T-helper 9 cell (primary cell): ENCODE results near the gene WWOX.
"Not testable (repeated sequence)": the region's sequence is repeated elsewhere in the genome, so short reads cannot be mapped to it uniquely, and the experiment has no call there.

ENCODE experiments used
- DNase-seq: peaks from one replicate; pipeline ENCODE4 v3.0.0-alpha.2; 2020

The WWOX gene

DNA sequence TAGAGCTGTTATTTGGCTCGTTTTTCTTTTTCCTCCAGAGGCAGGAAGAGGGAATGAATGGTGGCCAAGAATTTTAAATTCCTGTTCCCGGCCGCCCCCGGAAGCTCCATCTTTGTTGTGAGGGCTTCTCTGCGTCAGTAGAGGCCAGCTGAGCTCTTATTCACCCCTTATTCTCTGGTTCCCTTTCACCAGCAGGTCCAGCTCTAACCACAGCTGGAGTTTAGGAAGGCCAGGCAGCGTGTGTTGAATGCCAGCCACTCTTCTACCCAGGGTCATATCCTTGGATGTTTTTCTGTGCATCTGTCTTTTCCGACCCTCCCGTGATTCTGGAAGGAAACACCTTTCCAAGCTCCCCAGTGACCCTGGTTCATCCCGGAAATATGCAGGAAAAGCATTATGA is 570.5 kb downstream of the WWOX start:
- no peak for DNase-seq

DNA sequence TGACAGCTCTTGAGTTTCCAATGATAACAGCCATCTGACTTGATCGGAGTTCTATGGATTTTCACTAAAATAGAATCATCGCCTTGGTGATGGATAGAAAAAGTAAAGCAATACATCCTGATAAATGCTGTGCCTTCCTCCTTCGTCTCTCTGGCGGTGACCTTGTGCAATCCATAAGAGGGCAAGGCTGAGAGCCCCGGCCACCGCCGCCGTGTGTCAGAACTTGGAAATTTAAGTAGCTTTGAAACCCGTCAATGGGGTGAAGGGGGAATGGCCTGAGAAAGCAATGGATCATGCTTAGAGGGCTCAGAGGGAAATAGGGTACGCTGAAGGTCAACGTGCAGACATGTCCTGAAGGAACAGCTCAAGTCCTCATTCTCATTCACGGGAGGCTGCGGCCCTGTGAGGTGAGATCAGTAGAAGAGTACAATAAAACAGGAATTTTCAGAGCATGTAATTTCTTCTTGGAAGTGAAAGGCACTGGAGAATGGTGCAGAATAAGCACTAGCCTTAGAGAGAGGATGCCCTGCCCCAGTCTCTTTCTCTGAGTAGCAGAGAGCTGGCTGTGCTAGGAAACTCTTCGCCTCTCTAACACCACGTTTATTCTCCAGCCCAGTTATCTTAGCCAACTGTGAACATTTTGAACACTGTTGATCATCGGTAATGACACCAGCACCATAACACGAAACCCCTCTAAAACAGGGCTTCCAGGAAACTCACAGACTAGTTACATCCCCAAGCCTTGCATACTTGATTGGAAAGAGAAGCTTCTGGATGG is 573.5 kb downstream of the WWOX start:
- DNase-seq = no peak

DNA sequence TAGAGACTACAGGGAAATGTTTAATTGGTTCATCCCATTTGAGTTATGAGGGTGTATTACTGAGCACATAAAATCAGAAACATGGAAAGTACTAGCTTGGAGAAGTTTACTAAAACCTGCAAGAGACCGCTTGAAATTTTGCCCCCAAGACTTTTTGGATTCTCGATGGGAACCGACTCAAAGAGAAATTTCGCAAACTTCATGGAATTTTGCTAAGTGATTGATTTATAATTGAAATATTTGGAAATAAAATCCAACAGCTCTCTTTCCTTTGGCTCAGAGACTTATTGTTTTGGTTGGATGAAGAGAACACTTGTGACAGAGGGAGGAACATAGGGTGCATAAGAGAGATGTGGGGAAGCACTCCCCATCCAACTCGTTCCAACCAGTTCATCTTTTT is 574.4 kb downstream of the WWOX start:
- no peak for DNase-seq

DNA sequence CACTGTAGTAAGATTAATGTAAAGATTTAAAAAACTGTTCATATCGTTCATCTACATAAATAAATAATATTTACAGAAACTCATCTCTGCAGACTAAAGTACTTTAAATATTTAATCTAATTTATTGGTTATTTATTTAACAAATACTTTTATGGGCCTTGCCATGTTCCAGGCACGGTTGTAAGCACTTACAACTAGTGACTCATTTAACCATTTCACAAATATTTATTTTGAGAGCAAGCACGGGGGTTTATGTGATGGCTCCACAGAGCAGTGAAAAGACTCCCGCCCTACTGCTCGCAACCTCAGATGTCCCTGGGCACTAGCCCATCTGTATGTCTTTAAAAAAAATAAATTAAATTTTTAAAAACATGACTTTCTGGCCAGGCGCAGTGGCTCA is 575.9 kb downstream of the WWOX start:
- DNase-seq = no peak

DNA sequence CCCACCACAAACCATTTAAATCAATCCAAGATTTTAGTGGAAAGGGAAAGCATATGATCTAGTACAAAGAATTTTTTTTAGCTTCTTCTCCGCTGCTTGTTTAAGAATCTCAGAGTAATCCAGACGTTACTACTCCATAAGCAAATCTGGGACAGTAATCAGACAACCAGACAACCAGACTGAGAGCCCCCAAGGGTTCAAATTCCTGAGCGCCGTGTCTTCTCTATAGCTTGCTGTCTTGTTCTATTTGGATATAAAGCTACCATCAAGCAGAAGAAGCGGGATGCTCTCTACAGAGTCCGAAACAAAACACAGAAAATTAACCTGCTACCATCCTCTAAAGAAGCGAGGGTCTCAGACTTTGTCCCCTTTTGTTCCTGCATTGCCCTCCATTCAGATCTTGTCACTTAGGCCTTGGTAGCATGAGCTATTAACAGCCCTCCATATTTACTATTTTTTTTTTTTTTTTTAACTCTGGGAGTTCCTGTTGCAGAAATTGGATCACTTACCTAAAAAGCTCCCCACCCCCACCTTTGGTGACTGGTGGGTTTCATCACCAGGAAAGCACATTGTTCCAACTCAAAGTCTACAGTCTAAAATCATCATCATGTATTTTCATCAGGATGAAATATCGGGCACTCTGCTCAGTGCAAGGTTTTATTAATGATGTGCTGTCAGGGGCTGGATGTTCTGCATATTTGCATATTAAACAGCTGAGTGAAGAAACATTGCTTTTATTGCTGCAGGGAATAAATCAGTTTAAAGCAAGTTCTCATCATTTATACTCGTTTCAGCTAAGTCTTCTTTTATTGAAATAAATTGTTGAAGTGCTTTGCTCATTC is 576.7 kb downstream of the WWOX start:
- no peak for DNase-seq

DNA sequence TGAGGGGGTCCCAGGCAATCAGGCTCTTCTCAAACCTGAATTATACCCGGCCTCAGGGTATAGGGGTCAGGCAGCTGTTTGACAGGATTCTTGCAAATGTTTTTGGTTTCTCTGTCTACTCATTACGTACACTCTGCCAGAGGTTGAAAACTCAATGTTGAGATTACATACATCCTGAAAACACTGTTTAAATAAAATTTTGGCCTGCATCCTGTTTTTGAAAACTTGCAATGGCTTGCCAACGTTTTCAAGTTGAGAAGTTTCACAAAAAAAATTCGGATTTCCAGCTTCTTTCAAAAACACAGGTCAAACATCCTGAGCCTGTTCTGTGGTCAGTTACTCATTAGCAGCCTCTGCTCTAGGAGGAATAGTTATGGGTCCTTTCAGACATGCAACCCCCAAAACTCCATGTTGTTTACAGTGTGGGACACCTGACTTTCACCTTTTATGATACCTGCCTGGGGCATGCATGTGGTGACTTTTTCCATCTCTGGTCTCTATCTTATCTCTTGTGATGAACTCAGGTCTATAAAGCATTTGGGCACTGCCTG is 577.8 kb downstream of the WWOX start:
- no peak for DNase-seq

DNA sequence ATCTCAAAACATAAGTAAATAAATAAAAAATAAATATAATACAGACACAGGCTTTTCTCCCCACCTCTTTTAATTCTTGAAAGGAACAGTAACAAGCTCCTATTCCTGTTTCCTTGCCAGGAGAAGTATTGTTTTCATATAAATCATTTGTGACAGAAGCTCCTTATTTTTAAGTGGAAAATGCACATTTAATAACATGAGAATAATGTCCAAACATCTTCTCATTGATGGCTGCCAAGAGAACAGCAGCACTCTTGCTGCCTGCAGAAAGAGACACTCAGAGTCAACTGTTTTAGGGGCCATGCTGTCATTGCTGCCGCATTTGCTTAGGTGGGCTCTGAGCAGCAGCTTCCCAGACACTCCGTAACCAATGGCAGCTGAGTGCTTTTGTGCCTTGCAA is 580.1 kb downstream of the WWOX start:
- DNase-seq = no peak

DNA sequence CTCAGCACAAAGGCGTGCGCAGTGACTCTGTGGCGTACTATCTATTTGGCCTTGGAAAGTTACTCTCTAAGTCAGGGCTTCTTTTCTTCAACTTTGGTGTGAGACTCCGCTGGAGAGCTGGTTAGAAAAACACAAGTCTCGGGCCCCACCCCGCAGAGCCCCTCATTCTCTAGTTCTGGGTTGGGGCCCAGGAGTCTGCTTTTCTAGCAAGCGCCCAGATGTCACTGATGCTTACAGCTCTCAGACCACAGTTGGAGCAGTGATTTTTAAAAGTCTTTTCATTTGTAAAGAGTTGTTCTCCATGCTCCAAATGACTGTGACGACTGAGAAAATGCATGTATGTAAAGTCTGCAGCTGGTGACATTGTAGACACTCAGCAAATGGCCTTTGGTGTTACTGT is 582.3 kb downstream of the WWOX start:
- DNase-seq = no peak

DNA sequence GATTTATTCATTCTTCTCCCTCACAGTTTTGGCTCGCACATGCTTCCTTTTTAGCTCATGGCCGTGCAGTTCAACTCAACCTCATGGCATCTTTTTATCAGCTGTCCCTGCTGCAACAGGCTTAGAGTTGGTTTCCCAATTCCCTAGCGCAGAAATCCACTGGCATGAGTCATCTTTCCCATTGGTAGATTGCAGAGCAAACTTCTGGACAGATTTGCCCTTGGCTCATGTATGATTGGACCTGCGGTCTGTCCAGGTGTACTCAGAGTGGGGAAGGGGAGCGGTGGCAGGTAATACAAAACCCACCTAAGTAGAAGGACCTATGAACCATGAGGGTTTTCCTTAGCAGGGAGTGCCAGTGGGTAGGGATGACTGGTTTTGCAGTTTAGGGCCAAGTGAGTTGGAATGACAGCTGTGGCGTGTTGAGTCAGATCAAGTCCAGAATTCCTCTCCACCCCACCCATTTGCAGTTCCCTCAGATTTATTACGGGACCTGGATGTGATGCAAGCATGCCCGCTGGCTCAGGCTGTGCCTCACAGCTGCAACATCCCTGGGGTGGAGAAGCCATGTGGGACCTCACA is 584.7 kb downstream of the WWOX start:
- no peak for DNase-seq

DNA sequence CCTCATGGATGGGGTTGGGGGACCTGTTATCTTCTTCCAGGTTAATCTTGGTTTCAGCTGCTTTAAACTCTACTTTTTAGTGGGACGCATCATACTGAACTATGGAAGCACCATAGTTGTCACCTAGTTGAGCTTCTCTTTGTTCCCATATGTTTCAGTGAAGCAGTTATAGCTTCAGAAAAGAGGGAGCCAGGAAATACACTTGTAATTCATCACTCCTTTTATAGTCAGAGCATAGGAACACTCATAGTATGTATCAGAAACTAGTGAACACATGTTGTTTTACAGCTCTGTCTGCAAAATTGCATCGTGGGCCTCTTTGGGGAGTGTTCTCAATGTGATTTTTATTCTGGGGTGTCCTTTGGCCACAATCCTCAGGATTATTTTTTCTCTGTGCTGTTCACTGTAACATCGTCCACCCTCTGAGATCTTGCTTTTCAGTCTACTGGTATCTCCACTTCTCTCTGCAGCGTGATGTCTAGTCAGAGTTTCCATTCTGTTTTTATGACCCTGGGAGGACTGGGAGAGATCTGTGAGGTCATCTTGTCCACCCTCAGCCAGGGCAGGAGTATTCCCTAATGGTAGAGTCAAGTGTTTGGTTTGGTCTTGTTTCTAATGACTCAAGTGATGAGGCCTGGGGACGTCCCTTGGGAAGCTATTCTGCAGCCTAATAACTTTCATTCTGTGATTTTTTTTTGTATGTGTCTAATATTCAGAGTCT is 585.4 kb downstream of the WWOX start:
- no peak for DNase-seq

DNA sequence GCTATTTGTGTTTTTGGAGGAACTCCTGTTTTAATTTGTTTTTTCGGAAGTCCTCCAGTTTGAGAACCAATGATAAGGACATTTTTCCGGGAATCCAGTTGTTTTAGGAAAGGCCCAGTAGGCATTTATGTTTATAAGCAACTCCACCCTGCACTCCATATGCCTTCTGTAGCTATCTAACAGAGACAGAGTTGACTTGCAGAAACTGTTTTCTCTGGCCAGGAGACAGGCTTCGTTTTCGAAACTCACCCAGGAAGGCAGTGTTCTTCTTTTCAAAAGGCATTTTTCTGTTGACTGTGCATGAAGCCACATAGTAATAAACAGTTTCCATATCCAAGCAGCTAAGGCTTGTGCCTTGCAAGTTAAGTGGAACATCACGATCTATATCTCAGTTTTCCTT is 587.1 kb downstream of the WWOX start:
- DNase-seq = no peak

DNA sequence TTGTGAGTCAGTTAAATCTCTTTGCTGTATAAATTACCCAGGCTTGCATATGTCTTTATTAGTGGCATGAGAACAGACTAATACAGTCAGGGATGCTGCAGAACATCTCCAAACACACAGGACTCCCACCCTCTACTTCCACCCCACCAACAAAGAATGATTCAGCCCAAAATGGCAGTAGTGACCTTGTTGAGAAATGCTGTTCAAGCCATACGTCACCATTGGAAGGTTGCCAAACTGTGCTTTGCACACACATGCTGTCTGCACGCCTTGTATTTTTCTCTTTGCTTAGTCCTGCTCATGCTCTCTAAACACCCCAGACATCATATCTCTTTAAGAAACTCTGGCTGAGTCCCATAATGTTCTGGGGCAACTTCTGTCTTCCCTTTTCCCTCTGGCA is 589.6 kb downstream of the WWOX start:
- DNase-seq = no peak

DNA sequence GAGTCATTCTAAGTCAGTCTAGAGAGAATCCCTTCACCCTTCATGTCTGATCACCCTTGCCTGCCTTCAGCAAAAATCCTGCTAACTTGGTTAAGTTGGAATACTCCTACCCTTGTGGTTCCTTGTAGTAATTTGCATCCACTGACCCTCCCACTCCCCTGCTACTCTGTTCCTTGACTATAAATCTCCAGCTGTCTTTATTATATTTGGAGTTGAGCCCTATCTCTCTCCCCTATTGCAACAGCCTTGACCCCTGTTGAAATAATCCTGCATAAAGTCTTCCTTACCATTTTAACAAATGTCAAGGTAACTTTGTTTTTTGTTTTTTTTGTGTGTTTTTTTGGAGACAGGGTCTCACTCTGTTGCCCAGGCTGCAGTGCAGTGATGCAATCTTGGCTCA is 590.1 kb downstream of the WWOX start:
- DNase-seq = no peak

DNA sequence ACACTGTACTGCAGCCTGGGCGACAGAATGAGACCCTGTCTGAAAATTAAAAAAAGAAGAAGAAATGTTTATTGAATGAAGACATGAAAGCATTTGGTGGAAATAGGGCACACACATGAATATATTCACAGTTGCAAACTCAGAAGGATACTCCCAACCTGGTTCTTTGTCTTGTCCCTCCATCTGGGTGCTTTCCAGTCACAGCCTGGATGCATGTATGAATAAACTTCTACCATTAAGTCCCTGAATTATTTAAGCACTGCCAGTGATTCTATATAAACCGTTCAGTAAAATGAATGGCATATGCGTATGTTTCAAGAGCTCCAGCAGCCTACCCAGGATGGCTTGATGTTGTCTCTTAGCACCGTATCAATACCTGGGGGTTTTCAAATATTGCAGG is 591.1 kb downstream of the WWOX start:
- no peak for DNase-seq

DNA sequence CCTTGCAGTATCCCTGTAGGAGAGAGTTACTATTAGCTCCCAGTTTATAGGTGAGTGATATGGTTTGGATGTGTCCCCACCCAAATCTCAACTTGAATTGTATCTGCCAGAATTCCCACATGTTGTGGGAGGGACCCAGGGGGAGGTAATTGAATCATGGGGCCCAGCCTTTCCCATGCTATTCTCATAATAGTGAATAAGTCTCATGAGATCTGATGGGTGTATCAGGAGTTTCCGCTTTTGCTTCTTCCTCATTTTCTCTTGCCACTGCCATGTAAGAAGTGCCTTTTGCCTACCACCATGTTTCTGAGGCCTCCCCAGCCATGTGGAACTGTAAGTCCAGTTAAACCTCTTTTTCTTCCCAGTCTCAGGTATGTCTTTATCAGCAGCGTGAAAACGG is 592.3 kb downstream of the WWOX start:
- DNase-seq = not testable (repeated sequence)

DNA sequence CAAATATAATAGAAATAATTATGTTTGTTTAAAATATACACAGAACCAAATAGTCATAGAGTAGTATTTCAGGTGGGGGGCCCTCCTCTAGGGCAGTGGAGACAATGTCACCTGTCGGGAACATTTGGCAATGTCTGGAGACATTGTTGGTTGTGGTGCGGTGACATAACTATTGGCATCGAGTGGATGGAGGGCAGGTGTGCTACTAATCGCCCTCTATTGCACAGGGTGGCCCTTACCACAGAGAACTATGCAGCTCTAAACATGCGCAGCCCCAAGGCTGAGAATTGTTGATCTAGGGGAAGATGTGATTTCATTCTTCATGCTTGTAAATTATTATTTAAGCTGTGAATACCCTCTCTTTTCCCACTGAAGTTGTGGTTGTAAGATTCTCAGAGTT is 594.0 kb downstream of the WWOX start:
- no peak for DNase-seq

DNA sequence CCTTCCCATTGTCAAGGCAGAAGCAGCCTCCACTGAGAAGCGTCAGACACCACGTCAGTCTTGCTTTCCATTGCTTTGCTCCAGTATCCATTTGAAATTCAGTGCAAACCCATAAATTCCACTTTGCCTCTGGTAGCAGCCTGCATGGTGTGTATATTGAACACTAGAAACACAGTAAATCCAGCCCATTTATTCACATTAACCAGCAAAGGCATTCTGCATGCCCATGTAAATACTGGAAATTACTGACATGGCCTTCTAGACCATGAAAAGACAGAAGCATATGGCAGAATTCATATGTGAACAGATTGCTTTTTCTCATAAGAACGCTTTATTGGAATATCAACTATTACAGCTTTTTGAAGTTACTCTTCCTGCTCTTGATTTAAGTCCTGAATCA is 595.0 kb downstream of the WWOX start:
- DNase-seq = no peak

DNA sequence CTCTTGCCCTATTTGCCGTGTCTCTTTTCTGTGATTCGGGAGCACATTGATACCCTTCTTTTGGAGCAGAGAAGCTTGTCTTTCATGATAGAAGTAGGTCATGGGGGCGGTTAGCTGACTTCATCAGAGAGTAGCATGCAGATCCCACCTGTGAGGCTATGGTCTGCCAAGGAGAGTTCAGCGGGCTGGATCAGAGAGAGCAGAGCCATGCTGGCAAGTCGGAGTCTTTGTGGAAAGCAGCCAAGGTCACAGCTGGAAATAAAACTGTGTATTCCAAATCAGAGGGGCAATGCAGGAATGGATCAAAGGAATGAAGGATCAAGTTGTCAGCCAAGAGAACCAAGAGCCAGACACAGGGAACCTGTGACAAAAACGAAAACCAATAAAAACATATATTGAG is 595.9 kb downstream of the WWOX start:
- no peak for DNase-seq

DNA sequence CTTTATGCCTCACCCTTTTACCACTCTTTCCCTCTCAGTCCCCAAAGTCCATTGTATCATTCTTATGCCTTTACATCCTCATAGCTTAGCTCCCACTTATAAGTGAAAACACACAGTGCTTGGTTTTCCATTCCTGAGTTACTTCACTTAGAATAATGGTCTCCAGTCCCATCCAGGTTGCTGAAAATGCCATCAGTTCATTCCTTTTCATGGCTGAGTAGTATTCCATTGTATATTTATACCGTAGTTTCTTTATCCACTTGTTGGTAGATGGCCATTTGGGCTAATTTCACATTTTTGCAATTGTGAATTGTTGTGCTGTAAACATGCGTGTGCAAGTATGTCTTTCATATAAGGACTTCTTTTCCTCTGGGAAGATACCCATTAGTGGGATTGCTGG is 597.3 kb downstream of the WWOX start:
- DNase-seq = no peak

DNA sequence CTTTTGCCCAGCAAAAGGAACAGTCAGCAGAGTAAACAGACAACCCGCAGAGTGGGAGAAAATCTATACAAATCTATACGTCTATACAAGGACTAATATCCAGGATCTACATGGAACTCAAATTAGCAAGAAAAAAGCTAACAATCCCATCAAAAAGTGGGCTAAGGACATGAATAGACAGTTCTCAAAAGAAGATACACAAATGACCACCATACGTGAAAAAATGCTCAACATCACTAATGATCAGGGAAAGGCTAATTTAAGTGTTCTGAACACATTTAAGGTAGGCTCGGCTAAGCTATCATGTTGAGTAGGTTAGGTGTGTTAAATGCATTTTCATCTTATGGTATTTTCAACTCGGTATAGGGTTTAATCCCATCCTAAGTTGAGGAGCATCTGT is 598.0 kb downstream of the WWOX start:
- DNase-seq = no peak

DNA sequence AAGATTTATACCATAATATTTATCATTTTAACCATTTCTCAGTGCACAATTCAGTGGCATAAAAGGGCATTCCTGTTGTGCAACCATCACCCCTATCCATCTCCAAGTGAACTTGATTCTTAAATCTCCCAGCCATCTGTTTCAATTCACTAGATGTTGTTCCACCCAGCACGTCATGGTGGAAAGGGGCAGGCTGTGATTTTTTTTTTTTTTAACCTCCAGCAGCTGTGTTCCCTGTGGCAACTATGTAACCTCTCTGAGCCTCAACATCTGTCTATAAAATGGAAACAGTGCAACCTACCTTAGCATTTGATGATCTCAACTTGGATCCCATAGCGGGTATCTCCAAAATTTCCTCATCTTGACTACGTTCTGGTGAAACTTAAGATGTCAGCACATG is 604.5 kb downstream of the WWOX start:
- DNase-seq = no peak

DNA sequence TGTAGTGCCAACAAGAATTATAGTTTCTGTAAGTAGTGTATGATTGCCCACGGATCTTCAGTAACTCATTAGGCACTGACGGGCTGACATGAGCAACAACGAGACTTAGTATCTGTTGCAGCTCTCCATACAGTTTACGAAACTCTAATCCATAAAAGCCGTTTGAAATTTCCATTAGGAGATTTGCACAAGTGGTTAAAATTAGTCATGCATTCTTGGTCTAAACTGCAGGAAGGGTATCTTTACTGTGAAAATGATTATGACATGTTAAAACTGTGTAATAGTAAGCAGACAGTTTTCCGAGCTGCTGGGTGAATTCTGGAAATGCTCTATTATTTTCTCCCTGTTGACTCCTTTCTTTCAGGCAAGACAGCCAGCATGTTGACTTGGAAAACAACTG is 605.0 kb downstream of the WWOX start:
- no peak for DNase-seq

DNA sequence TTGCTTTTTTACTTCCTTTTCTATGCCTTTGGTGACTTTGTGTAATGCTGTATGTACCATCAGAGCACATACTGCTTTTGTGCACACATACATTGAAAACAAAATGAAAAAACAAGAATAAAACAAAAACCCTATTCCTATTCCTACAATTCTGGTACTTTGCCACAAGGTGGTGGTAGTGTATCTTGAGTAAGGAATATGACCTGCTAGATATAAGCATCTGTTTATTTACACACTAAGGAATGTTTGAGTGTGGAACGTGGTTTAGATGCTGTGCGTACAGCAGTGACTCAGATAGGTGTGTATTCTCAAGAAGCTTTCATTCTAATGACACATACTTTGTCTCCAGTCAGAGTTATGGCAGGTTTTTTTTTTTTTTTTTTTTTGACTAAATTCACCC is 606.2 kb downstream of the WWOX start:
- no peak for DNase-seq
